ENCODE data around the gene MRPS25. TPM values are rescaled to one million over a fixed set of nuclear protein-coding genes. Genes with fewer than 3 reads are reported as not detected.
"Not testable (repeated sequence)": the region's sequence is repeated elsewhere in the genome, so short reads cannot be mapped to it uniquely, and the experiment has no call there.

The MRPS25 gene
- total RNA-seq, 1 donor = 14.2 TPM

GRCh38 chr3:15041950-15042349 is 23.2 kb downstream of the MRPS25 start:
- Histone ChIP-seq H3K4me3 (ENCODE audit: low read length) (no peak overlapping the region), H3K27me3 (ENCODE audit: insufficient read depth, low read length) (no peaks in the 10 kb centered on the region), H3K4me1 (ENCODE audit: insufficient read depth, low read length) (no peaks in the 10 kb centered on the region), H3K9me3 (ENCODE audit: low read depth, low read length) (no peaks in the 10 kb centered on the region)

GRCh38 chr3:15040844-15041243 is 24.3 kb downstream of the MRPS25 start:
- H3K4me1 ChIP-seq (ENCODE audit: insufficient read depth, low read length) = no peaks in the 10 kb centered on the region
- H3K4me3 ChIP-seq (ENCODE audit: low read length) = no peak overlapping the region
- H3K27me3 ChIP-seq (ENCODE audit: insufficient read depth, low read length) = no peaks in the 10 kb centered on the region
- no peaks in the 10 kb centered on the region for H3K9me3 ChIP-seq (ENCODE audit: low read depth, low read length)

- Histone ChIP-seq H3K9me3 (ENCODE audit: low read depth, low read length) (no peaks in the 10 kb centered on the region), H3K4me3 (ENCODE audit: low read length) (no peak overlapping the region)
Observed at GRCh38 chr3:15038306-15038705, 26.8 kb downstream of the MRPS25 start.

GRCh38 chr3:15033103-15033502 is 32.0 kb downstream of the MRPS25 start:
- H3K4me1 ChIP-seq (ENCODE audit: insufficient read depth, low read length) = no peaks in the 10 kb centered on the region
- no peak overlapping the region for H3K4me3 ChIP-seq (ENCODE audit: low read length)
- H3K9me3 ChIP-seq (ENCODE audit: low read depth, low read length) = no peaks in the 10 kb centered on the region
- H3K27me3 ChIP-seq (ENCODE audit: insufficient read depth, low read length) = no peaks in the 10 kb centered on the region

More at GRCh38 chr3:15038306-15038705, 26.8 kb downstream of the MRPS25 start:
- no peaks in the 10 kb centered on the region for H3K27me3 ChIP-seq (ENCODE audit: insufficient read depth, low read length)
- H3K4me1 ChIP-seq (ENCODE audit: insufficient read depth, low read length) = no peaks in the 10 kb centered on the region

- Histone ChIP-seq H3K27me3 (ENCODE audit: insufficient read depth, low read length) (no peaks in the 10 kb centered on the region), H3K4me3 (ENCODE audit: low read length) (no peak overlapping the region), H3K4me1 (ENCODE audit: insufficient read depth, low read length) (no peaks in the 10 kb centered on the region), H3K9me3 (ENCODE audit: low read depth, low read length) (no peaks in the 10 kb centered on the region)
Observed at GRCh38 chr3:15032650-15033049, 32.5 kb downstream of the MRPS25 start.

- no peaks in the 10 kb centered on the region for H3K27me3 ChIP-seq (ENCODE audit: insufficient read depth, low read length)
- no peaks in the 10 kb centered on the region for H3K4me1 ChIP-seq (ENCODE audit: insufficient read depth, low read length)
- H3K4me3 ChIP-seq (ENCODE audit: low read length) = no peak overlapping the region
- no peaks in the 10 kb centered on the region for H3K9me3 ChIP-seq (ENCODE audit: low read depth, low read length)
Observed at GRCh38 chr3:15029625-15030024, 35.5 kb downstream of the MRPS25 start.

GRCh38 chr3:15023719-15024118 is 41.4 kb downstream of the MRPS25 start:
- no peaks in the 10 kb centered on the region for H3K9me3 ChIP-seq (ENCODE audit: low read depth, low read length)
- no peaks in the 10 kb centered on the region for H3K27me3 ChIP-seq (ENCODE audit: insufficient read depth, low read length)
- H3K4me1 ChIP-seq (ENCODE audit: insufficient read depth, low read length) = no peaks in the 10 kb centered on the region
- no peak overlapping the region for H3K4me3 ChIP-seq (ENCODE audit: low read length)

- Histone ChIP-seq H3K27me3 (ENCODE audit: insufficient read depth, low read length) (no peaks in the 10 kb centered on the region), H3K9me3 (ENCODE audit: low read depth, low read length) (no peaks in the 10 kb centered on the region), H3K4me3 (ENCODE audit: low read length) (no peak overlapping the region), H3K4me1 (ENCODE audit: insufficient read depth, low read length) (no peaks in the 10 kb centered on the region)
Observed at GRCh38 chr3:15023249-15023648, 41.9 kb downstream of the MRPS25 start.

- H3K9me3 ChIP-seq (ENCODE audit: low read depth, low read length) = no peaks in the 10 kb centered on the region
- no peaks in the 10 kb centered on the region for H3K4me1 ChIP-seq (ENCODE audit: insufficient read depth, low read length)
- no peaks in the 10 kb centered on the region for H3K27me3 ChIP-seq (ENCODE audit: insufficient read depth, low read length)
- H3K4me3 ChIP-seq (ENCODE audit: low read length) = no peak overlapping the region
Observed at GRCh38 chr3:15017191-15017590, 47.9 kb downstream of the MRPS25 start.

GRCh38 chr3:15015456-15015855 is 49.7 kb downstream of the MRPS25 start:
- Histone ChIP-seq H3K27me3 (ENCODE audit: insufficient read depth, low read length) (no peaks in the 10 kb centered on the region), H3K4me3 (ENCODE audit: low read length) (no peak overlapping the region), H3K9me3 (ENCODE audit: low read depth, low read length) (no peaks in the 10 kb centered on the region), H3K4me1 (ENCODE audit: insufficient read depth, low read length) (no peaks in the 10 kb centered on the region)

GRCh38 chr3:15014606-15015328 is 50.3 kb downstream of the MRPS25 start:
- H3K27me3 ChIP-seq (ENCODE audit: insufficient read depth, low read length) = no peaks in the 10 kb centered on the region
- no peaks in the 10 kb centered on the region for H3K4me1 ChIP-seq (ENCODE audit: insufficient read depth, low read length)
- H3K4me3 ChIP-seq (ENCODE audit: low read length) = no peak overlapping the region
- no peaks in the 10 kb centered on the region for H3K9me3 ChIP-seq (ENCODE audit: low read depth, low read length)

GRCh38 chr3:15011174-15011573 is 53.9 kb downstream of the MRPS25 start:
- H3K27me3 ChIP-seq (ENCODE audit: insufficient read depth, low read length) = no peaks in the 10 kb centered on the region
- no peak overlapping the region for H3K4me3 ChIP-seq (ENCODE audit: low read length)
- no peaks in the 10 kb centered on the region for H3K4me1 ChIP-seq (ENCODE audit: insufficient read depth, low read length)
- H3K9me3 ChIP-seq (ENCODE audit: low read depth, low read length) = no peaks in the 10 kb centered on the region

- Histone ChIP-seq H3K9me3 (ENCODE audit: low read depth, low read length) (no peaks in the 10 kb centered on the region), H3K4me3 (ENCODE audit: low read length) (no peak overlapping the region), H3K4me1 (ENCODE audit: insufficient read depth, low read length) (no peaks in the 10 kb centered on the region), H3K27me3 (ENCODE audit: insufficient read depth, low read length) (no peaks in the 10 kb centered on the region)
Observed at GRCh38 chr3:15010664-15011063, 54.5 kb downstream of the MRPS25 start.

- Histone ChIP-seq H3K9me3 (ENCODE audit: low read depth, low read length) (no peaks in the 10 kb centered on the region), H3K27me3 (ENCODE audit: insufficient read depth, low read length) (no peaks in the 10 kb centered on the region), H3K4me1 (ENCODE audit: insufficient read depth, low read length) (no peaks in the 10 kb centered on the region), H3K4me3 (ENCODE audit: low read length) (no peak overlapping the region)
Observed at GRCh38 chr3:15009167-15009566, 55.9 kb downstream of the MRPS25 start.

- H3K4me3 ChIP-seq (ENCODE audit: low read length) = no peak overlapping the region
Observed at GRCh38 chr3:15007681-15008141, 57.4 kb downstream of the MRPS25 start.

GRCh38 chr3:14999182-14999581 is 65.9 kb downstream of the MRPS25 start:
- not testable (repeated sequence) for H3K27me3 ChIP-seq (ENCODE audit: insufficient read depth, low read length); H3K4me3 ChIP-seq (ENCODE audit: low read length); H3K4me1 ChIP-seq (ENCODE audit: insufficient read depth, low read length); H3K9me3 ChIP-seq (ENCODE audit: low read depth, low read length)

More at GRCh38 chr3:15007681-15008141, 57.4 kb downstream of the MRPS25 start:
- Histone ChIP-seq H3K27me3 (ENCODE audit: insufficient read depth, low read length) (no peaks in the 10 kb centered on the region), H3K9me3 (ENCODE audit: low read depth, low read length) (no peaks in the 10 kb centered on the region), H3K4me1 (ENCODE audit: insufficient read depth, low read length) (no peaks in the 10 kb centered on the region)
